Measurements from ENCODE around the gene SGCG.

DNA sequence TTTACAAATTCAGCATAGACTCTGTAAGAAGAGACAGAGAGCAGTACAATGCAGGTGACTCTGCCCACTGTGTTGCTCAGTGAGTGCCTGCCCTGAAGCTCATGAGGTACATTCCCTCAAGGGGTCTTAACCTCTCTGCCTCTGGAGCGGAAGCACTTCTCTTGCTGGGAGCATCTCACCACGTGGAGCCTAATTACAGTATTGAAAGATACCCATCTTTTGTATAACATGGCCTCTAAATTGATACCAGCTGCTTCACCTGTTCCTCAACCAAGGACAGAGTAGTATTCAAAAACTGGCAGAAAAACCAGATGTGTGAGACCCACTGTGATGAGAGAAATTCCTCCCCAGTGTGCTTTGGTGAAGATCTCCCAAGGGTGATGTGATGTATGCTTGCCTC, 175.6 kb downstream of the SGCG start:
- TF ChIP-seq, protein P1, sequence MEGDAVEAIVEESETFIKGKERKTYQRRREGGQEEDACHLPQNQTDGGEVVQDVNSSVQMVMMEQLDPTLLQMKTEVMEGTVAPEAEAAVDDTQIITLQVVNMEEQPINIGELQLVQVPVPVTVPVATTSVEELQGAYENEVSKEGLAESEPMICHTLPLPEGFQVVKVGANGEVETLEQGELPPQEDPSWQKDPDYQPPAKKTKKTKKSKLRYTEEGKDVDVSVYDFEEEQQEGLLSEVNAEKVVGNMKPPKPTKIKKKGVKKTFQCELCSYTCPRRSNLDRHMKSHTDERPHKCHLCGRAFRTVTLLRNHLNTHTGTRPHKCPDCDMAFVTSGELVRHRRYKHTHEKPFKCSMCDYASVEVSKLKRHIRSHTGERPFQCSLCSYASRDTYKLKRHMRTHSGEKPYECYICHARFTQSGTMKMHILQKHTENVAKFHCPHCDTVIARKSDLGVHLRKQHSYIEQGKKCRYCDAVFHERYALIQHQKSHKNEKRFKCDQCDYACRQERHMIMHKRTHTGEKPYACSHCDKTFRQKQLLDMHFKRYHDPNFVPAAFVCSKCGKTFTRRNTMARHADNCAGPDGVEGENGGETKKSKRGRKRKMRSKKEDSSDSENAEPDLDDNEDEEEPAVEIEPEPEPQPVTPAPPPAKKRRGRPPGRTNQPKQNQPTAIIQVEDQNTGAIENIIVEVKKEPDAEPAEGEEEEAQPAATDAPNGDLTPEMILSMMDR (IDR thresholded peaks at IDR 0.05), result no peak
- TF ChIP-seq POLR2A (IDR thresholded peaks at IDR 0.05), result no peak
